Keratinocyte (primary cell): Measurements from ENCODE around the gene NBL1.

ENCODE experiments used
- CTCF ChIP-seq, 3 experiments: IDR thresholded peaks in 1 of 3; conservative IDR thresholded peaks in 1 of 3; optimal IDR thresholded peaks in 1 of 3; 2 replicates in 2 of 3; 3 replicates in 1 of 3; pipeline versions ENCODE3 to v1.5.1; 2011; ENCODE audit warnings: low read length in 3 of 3, mild to moderate bottlenecking in 3 of 3, moderate library complexity in 2 of 3, control low read depth in 1 of 3, inconsistent platforms in 1 of 3; ENCODE audit not compliant: insufficient read depth in 2 of 3; ENCODE audit errors: extremely low read depth in 1 of 3
- EZH2 ChIP-seq: IDR thresholded peaks from one replicate; pipeline ENCODE4 v1.6.1; 2012; ENCODE audit warnings: inconsistent platforms, mild to moderate bottlenecking, low read length, moderate library complexity

GRCh38 chr1:19625291-19625937, 18.7 kb upstream of the NBL1 start:
- TF ChIP-seq CTCF (optimal IDR thresholded peaks at IDR 0.05 in 1 of 3, IDR thresholded peaks at IDR 0.05 in 1 of 3, conservative IDR thresholded peaks at IDR 0.05 in 1 of 3; ENCODE audit: extremely low read depth in 1 of 3, insufficient read depth in 2 of 3, low read length in 3 of 3) (no peak), EZH2 (no peak)
